HG03196 (cell line): ENCODE measurements around the gene LCK.

Source experiments
- ATAC-seq: cut with Tn5 transposase; IDR thresholded peaks from one replicate; pipeline ENCODE4 v1.9.1; 2021; ENCODE audit not compliant: unreplicated experiment

Gene LCK

DNA sequence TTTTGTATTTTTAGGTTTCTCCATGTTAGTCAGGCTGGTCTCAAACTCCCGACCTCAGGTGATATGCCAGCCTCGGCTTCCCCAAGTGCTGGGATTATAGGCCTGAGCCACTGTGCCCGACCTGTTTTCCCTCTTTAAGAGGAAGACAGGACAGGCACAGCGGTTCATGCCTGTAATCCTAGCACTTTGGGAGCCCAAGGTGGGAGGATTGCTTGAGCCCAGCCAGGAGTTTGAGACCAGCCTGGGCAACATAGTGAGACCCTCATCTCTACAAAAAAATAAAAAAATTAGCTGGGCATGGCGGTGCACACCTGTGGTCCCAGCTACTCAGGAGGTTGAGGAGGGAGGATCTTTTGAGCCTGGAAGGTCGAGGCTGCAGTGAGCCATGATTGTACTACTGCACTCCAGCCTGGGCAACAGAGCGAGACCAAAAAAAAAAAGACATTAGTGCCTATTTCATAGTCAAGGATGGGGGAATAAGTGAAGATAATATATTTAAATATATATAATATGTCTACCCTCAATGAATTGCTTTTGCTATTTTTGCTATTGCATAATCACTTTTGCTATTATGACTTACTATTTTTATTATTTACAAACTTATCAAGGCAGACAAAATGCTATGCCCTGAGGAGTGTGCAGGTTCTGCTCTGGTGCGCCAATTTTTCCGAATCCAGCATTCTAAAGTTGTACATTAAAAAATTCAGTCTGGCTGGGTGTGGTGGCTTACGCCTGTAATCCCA lies 67.2 kb downstream of the LCK start:
- ATAC-seq, result no peak

DNA sequence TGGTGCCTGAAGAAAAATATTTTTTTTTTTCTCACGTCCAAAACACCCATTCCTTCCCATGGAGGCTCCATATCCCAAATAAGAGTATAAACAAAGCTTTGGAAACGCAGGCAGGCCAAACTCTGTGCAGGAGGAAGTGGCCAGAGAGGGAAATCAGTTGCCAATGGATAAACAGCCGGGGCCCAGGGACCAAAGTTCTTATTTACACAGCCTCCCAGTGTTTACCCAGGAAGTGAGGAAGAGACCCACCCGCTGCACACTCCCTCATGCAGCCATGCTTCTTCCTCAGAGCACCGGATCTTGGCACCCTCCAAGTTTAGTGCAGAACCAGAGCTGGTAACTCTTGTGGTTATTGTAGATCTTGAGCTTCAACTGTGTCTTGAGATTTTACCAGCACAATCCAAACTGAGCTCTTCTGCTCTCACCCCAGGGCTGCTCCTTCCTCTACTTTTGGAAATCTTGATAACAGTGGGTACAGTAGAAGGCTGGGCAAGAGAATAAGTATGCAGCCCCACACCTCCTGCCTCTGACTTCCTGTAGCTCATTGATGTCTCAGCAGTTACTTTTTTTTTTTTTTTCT lies 70.7 kb downstream of the LCK start:
- no peak for ATAC-seq

DNA sequence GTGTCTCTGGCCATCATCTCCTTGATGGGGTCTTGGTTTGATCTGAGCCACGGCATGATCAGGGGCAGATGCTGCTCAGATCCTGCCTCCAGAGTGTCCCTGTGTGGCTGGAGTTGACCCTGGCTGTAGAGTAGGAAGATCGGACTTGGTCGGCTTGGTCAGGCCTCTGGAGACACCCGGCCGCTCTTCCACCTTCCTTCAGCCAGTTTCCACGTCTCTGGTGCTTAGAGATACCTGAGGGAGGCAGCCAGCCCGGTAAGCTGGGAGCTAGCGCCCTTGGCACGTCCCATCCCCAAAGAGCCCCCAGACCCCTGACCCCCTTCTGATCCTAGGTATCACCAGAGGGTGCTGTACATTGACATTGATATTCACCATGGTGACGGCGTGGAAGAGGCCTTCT lies 76.1 kb downstream of the LCK start:
- no peak for ATAC-seq

DNA sequence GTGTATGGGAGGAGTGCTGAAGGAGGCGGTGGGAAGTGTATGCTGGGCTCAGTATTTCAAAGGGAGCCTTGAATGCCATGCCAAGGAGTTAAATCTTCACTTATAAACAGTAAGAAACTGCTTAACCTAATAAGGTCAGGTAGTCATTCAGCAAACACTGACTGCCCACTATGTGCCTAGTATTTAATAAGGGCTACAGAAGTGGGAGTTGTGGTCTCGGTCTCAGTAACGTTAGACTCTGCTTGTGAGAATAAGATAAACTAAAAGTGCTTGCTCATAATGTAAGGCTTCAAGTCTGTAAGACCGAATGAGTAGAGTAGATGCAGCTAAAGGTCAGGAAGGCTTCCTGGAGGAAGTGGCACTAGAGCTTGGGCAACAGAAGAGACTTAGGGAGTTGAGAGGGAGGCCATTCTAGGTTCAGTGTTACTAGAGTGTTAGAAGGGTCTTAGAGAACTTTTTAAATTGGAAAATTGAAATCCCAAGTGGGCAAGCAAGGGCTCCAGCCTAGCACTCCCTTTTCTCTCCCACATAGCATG lies 78.9 kb downstream of the LCK start:
- ATAC-seq, result no peak

DNA sequence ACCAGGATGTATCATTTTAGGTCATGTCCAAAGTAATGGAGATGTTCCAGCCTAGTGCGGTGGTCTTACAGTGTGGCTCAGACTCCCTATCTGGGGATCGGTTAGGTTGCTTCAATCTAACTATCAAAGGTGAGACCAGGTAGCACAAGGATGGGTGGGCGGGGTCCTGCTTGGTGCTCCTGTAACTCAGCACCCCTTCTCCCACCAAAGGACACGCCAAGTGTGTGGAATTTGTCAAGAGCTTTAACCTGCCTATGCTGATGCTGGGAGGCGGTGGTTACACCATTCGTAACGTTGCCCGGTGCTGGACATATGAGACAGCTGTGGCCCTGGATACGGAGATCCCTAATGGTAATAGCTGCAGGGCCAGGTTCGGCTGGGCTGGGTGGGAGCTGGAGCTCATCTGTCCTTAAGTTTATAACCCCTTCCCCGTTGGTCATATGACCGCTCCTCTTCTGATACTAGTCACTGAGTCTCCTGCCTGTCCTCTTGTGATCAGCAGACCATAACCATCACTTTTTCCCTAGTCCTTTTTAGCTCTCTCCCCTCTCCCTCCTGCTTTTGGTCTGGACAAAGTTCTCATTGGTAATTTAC lies 79.6 kb downstream of the LCK start:
- no peak for ATAC-seq

DNA sequence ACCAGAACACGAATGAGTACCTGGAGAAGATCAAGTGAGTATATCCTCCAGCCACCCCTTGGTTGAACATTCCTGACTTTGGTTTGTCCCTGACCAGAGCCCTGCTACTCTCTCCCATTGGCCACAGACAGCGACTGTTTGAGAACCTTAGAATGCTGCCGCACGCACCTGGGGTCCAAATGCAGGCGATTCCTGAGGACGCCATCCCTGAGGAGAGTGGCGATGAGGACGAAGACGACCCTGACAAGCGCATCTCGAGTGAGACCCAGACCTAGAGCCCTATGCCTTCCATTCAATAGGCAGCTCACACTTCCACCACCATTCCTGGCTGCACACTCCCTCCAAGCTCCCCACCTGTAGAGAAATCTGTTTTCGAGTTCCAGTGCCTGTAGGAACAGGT lies 80.5 kb downstream of the LCK start:
- no peak for ATAC-seq

DNA sequence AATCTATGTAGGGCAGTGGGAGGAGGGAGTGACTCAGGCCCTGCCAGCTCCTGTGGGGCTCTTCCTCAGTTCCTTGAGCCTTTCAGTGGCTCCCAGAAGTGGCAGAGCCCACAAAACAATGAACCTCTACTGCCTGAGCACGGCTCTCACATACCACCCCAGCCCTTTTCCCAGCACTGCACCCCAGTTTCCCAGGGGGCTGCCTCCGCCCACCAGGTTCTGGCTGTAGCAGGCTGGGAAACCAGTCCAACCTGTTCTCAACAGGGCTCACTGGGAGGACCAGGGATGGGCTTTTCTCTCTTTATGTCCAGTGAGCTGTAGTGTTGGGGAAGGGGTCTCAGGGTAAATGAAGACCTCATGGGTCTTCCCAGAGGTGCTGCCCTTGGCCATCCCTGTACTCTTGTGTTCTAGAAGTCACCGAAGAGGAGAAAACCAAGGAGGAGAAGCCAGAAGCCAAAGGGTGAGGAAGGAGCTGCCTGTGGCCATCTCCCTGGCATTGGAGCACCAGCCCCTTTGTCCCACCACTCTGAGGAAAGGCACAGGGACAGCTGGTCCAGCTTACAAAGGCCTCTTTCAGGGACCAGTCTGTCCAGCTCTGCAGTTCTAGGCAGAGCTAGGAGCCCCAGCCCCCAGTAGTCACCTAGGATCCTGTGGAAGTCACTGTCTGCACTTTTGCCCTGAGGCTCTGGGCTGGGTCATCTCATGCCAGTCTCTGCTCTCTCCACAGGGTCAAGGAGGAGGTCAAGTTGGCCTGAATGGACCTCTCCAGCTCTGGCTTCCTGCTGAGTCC lies 81.4 kb downstream of the LCK start:
- no peak for ATAC-seq

DNA sequence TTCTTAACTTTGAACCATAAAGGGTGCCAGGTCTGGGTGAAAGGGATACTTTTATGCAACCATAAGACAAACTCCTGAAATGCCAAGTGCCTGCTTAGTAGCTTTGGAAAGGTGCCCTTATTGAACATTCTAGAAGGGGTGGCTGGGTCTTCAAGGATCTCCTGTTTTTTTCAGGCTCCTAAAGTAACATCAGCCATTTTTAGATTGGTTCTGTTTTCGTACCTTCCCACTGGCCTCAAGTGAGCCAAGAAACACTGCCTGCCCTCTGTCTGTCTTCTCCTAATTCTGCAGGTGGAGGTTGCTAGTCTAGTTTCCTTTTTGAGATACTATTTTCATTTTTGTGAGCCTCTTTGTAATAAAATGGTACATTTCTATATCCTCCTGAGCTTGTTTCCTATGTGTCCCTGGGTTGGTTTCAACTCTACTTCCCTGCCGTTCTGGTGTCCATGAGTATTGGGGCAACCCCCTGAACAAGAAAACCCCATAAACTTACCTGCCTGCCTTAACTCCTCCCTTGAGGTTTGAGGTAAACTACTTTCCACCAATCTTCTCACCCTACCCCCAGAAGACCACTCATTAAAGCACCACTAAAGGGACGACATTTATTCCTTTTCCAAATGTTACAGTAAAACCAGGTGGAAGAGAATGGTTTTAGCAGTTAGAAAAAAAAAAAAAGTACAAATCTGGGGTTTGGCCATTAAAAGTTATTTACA lies 82.3 kb downstream of the LCK start:
- no peak for ATAC-seq

DNA sequence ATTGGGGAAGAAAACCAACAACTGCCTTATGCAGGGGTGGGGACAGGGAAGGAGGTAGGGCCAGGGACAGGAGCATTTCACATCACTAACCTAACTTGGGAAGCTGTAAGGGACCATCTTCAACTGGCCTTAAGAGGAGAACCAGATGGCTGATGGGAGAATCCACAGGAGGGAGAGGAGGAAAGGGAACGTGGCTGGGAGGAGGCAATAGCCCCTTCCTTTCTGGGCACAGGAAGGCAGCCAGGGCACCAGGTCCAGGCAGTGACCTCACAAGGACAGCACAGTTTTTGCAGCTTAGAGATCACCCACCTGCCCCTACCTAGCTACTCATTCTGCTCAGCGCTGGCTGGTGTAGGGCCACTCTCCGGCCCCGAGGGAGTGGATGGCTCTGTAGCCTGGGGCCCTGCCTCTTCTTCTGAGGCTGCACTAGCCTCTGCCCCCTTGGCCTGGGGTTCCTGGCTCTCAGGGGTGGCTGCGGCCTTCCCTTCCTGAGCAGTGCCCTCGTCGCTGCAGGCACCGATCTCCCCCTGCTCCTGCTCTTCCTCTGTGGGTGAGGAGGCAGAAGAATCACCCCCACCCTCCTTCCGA lies 83.3 kb downstream of the LCK start:
- ATAC-seq, result no peak

DNA sequence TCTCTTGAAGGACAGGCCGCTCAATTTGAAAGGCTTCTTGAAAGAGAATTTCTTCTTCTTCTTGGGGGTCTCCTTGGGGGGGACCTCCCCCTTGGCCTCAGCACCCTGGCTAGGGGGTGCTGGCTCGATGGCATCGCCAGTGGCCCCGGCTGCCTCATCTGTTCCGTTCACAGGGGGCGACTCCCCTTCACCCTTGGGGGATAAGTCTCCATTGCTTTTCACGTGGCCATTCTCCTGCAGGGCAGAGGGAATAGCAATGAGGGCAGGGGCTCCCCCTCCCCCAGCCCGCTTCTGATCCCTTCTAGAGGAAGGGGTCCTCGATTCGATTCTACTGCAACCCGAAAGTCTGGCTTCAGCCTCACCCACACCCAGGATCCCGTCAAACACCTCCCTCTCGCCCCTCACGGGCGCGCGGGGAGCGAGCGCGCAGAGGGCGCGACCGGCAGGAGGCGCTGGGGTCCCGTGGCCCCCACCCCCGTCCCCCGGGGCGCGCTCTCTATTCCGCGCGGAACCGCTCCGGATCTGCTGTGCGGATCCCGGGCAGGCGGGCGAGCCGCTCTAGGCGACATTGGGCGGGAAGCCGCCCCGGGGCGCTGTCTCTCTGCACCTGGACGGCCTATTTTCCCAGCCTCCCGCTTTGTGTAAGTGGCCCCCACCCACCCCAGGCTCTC lies 83.9 kb downstream of the LCK start:
- no peak for ATAC-seq

DNA sequence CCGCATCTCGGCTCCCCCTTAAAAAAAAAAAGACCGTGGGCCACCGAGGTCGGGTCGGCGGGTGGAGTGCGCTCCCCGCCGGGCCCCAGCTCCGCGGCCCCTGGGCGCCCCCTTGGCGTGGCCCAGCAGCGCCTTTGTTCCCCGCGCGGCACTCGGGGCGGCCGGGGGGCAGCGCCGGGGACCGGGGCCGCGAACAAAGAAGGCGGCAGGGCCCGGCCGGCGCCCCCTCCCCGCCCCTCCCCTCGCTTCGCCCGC lies 84.4 kb downstream of the LCK start:
- ATAC-seq, result no peak
